SIG-M5 treated with dmso at 0.1 percent for 504 hours (cell line): ENCODE measurements around the gene GDF11.

Source experiments
- DNase-seq: peaks from one replicate; lab custom pipeline; 2025; ENCODE audit not compliant: unreplicated experiment; lab: John Stamatoyannopoulos, UW

The GDF11 gene

GRCh38 chr12:55780685-55781084 lies 37.8 kb downstream of the GDF11 start:
- no peak for DNase-seq

GRCh38 chr12:55788546-55788945 lies 45.6 kb downstream of the GDF11 start:
- DNase-seq, result no peak

- DNase-seq, result no peak
Measured at GRCh38 chr12:55789171-55789570, 46.2 kb downstream of the GDF11 start.

GRCh38 chr12:55789893-55790292 lies 47.0 kb downstream of the GDF11 start:
- DNase-seq, result no peak

GRCh38 chr12:55795950-55796349 lies 53.0 kb downstream of the GDF11 start:
- DNase-seq, result no peak

GRCh38 chr12:55797068-55797467 lies 54.1 kb downstream of the GDF11 start:
- DNase-seq, result peak; percentile 20

- DNase-seq, result no peak
Measured at GRCh38 chr12:55797550-55797949, 54.6 kb downstream of the GDF11 start.
